SU-DHL-6 (cell line): ENCODE results near the gene ASTN2.

Source experiments
- CTCF ChIP-seq: fragments of 200-600 bp; sonication (generic); IDR thresholded peaks from one replicate; pipeline ENCODE4 v1.5.1; 2017; ENCODE audit warnings: antibody characterized with exemption, mild to moderate bottlenecking, low read length, moderate library complexity; ENCODE audit not compliant: insufficient read depth, poor library complexity, severe bottlenecking
- EZH2phosphoT487 ChIP-seq: fragments of 200-600 bp; sonication (generic), shearing (Covaris generic); conservative IDR thresholded peaks from 2 replicates; pipeline ENCODE4 v1.6.1; 2018; ENCODE audit warnings: mild to moderate bottlenecking, antibody characterized with exemption, low read length, moderate library complexity, mixed read lengths

- TF ChIP-seq CTCF (no peak), EZH2phosphoT487 (no peak)
Observed at GRCh38 chr9:116502746-116503145, 912.1 kb downstream of the ASTN2 start.
